ENCODE measurements around the gene CFAP47.

CFAP47 gene

GRCh38 chrX:36241397-36241796 lies 321.9 kb downstream of the CFAP47 start:
- no peak for DNase-seq (ENCODE audit: low read depth, low spot score)

- no peak for DNase-seq (ENCODE audit: low read depth, low spot score)
These were observed 346.6 kb downstream of the CFAP47 start for GRCh38 chrX:36266155-36266554.

GRCh38 chrX:36310136-36310535 lies 390.6 kb downstream of the CFAP47 start:
- no peak for DNase-seq (ENCODE audit: low read depth, low spot score)

GRCh38 chrX:36314303-36314702 lies 394.8 kb downstream of the CFAP47 start:
- no peak for DNase-seq (ENCODE audit: low read depth, low spot score)

GRCh38 chrX:36334572-36334971 lies 415.0 kb downstream of the CFAP47 start:
- no peak for DNase-seq (ENCODE audit: low read depth, low spot score)

- no peak for DNase-seq (ENCODE audit: low read depth, low spot score)
These were observed 417.2 kb downstream of the CFAP47 start for GRCh38 chrX:36336751-36337150.

- no peak for DNase-seq (ENCODE audit: low read depth, low spot score)
These were observed 424.8 kb downstream of the CFAP47 start for GRCh38 chrX:36344301-36344700.

GRCh38 chrX:36348509-36348908 lies 429.0 kb downstream of the CFAP47 start:
- DNase-seq (ENCODE audit: low read depth, low spot score): no peak

GRCh38 chrX:36357855-36358254 lies 438.3 kb downstream of the CFAP47 start:
- no peak for DNase-seq (ENCODE audit: low read depth, low spot score)

- DNase-seq (ENCODE audit: low read depth, low spot score): no peak
These were observed 444.7 kb downstream of the CFAP47 start for GRCh38 chrX:36364262-36364661.

- DNase-seq (ENCODE audit: low read depth, low spot score): no peak
These were observed 464.0 kb downstream of the CFAP47 start for GRCh38 chrX:36383495-36383894.

GRCh38 chrX:36388901-36389300 lies 469.4 kb downstream of the CFAP47 start:
- no peak for DNase-seq (ENCODE audit: low read depth, low spot score)

GRCh38 chrX:36401774-36402173 lies 482.2 kb downstream of the CFAP47 start:
- DNase-seq (ENCODE audit: low read depth, low spot score): no peak

GRCh38 chrX:36407836-36408235 lies 488.3 kb downstream of the CFAP47 start:
- DNase-seq (ENCODE audit: low read depth, low spot score): no peak

GRCh38 chrX:36414056-36414455 lies 494.5 kb downstream of the CFAP47 start:
- DNase-seq (ENCODE audit: low read depth, low spot score): no peak

GRCh38 chrX:36422368-36422767 lies 502.8 kb downstream of the CFAP47 start:
- DNase-seq (ENCODE audit: low read depth, low spot score): no peak

- DNase-seq (ENCODE audit: low read depth, low spot score): no peak
These were observed 512.3 kb downstream of the CFAP47 start for GRCh38 chrX:36431819-36432218.

- no peak for DNase-seq (ENCODE audit: low read depth, low spot score)
These were observed 515.0 kb downstream of the CFAP47 start for GRCh38 chrX:36434522-36434921.

Measured in activated naive CD8-positive, alpha-beta T cell treated with anti-CD3 and anti-CD28 coated beads, Interleukin-2, amount 50 U/mL, for 16 hours (primary cell).